ENCODE measurements around the gene PGS1. TPM values are rescaled to one million over a fixed set of nuclear protein-coding genes. Genes with fewer than 3 reads are reported as not detected.
A peak's percentile ranks its signal among the peaks of the same experiment; 100 is the strongest.

The PGS1 gene
- total RNA-seq, 4 donors from 2014 or later: 12.9 to 75.4 (median 63.1) TPM

DNA sequence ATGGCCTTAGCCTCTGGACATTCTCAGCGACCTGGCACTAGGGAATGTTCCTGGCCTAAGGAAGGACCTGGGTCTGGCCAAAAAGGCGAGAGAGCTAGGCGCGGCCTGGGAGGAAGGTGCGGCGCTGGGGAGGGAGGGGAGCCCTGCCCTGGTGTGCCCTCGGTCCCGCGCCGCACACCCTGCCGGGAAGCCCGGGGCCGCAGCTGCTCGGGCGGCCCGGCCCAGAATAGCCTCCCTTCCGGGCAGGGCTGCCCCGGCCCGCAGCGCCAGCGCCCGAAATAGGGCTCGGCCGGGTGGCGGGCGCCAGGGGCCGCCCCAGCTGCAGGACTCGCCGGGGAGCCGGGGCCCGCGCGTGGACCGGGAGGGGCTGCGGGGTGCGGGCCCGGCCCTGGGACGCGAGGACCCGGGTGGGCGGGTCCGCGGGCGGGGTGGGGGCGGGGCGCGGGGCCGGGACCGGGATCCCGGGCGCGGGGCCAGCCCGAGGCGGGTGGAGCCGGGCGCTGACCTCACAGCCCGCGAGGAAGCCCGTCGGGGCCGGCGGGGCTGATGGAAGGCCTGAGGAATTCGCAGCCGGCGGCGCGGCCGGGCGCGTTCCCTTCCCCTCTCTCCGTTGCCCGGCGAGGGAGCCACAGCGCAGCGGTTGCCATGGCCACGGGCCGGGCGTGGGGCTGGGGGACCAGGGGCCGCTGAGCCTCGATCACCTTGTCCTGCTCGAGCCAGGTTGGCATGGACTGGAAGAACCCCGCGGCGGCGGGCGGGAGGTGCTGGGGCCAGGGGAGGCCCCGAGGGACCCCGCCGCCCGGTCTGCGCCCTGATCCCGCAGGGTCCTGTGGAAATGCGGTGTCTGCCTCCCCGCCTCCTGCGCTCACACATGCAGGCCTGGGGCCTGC is 36.6 kb upstream of the PGS1 start:
- H3K27me3 ChIP-seq: no peaks in the 10 kb centered on the region
- TF ChIP-seq, protein P1, sequence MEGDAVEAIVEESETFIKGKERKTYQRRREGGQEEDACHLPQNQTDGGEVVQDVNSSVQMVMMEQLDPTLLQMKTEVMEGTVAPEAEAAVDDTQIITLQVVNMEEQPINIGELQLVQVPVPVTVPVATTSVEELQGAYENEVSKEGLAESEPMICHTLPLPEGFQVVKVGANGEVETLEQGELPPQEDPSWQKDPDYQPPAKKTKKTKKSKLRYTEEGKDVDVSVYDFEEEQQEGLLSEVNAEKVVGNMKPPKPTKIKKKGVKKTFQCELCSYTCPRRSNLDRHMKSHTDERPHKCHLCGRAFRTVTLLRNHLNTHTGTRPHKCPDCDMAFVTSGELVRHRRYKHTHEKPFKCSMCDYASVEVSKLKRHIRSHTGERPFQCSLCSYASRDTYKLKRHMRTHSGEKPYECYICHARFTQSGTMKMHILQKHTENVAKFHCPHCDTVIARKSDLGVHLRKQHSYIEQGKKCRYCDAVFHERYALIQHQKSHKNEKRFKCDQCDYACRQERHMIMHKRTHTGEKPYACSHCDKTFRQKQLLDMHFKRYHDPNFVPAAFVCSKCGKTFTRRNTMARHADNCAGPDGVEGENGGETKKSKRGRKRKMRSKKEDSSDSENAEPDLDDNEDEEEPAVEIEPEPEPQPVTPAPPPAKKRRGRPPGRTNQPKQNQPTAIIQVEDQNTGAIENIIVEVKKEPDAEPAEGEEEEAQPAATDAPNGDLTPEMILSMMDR (IDR thresholded peaks at IDR 0.05): peak in 3 of 4 experiments; percentile 15 to 25 (median 19)
- TF ChIP-seq POLR2A (IDR thresholded peaks at IDR 0.05): peak; percentile 12 to 70
- H3K4me1 ChIP-seq: peaks cover 9 to 29% of the 10 kb centered on the region in 2 donors
- H3K4me3 ChIP-seq: peak overlapping the region in 1 of 2 donors; percentile 29
- no peaks in the 10 kb centered on the region for H3K36me3 ChIP-seq
- no peaks in the 10 kb centered on the region for H3K9me3 ChIP-seq
- DNase-seq: peak; percentile 77 to 87
- intact Hi-C loops (cut with DNase I; ENCODE audit: low total_unique reads): no loop called here
- H3K27ac ChIP-seq: peak overlapping the region; percentile 88 to 90

DNA sequence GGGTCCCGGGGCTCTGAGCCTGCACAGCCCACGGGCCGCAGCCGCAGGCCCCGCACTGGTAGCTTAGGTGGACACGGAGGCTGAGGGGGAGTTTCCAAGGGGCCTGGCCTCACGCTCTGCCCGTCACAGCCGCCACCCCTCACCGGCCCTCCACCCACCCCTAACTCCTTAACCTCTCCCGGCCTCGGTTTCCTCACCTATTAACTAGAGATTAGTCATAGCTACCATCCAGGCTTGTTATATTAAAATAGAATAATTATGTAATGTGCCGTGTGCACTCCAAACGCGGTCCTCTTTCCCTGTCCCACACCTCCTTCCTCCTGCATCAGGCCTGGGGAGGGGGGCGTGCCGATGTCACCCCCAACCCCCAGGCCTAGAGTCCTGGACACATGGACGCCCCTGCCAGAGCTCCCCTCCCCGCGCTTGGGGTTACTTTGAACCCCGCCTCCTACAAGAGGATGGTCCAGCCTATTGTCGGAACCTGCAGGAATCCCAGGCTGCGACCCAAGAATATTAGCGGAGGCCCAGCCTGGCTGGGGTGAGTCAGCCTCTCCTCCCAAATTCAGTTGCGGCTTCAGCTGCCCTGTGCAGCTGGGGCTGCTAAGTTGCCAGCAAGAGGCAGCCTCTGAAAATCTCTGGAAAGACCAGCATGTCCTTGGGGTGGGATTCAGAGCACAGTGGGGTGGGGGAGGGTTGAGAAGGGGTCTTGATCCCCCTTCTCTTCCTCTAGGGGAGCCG is 35.8 kb upstream of the PGS1 start:
- intact Hi-C loops (cut with DNase I; ENCODE audit: low total_unique reads): no loop called here
- Histone ChIP-seq H3K4me3 (peak overlapping the region in 1 of 2 donors; percentile 25), H3K27me3 (no peaks in the 10 kb centered on the region), H3K9me3 (no peaks in the 10 kb centered on the region), H3K36me3 (no peaks in the 10 kb centered on the region), H3K27ac (peak overlapping the region; percentile 88 to 90), H3K4me1 (peaks cover 9 to 29% of the 10 kb centered on the region in 2 donors)
- TF ChIP-seq, protein P1 (IDR thresholded peaks at IDR 0.05): no peak
- TF ChIP-seq POLR2A (IDR thresholded peaks at IDR 0.05): no peak
- peak; percentile 84 to 85 for DNase-seq

DNA sequence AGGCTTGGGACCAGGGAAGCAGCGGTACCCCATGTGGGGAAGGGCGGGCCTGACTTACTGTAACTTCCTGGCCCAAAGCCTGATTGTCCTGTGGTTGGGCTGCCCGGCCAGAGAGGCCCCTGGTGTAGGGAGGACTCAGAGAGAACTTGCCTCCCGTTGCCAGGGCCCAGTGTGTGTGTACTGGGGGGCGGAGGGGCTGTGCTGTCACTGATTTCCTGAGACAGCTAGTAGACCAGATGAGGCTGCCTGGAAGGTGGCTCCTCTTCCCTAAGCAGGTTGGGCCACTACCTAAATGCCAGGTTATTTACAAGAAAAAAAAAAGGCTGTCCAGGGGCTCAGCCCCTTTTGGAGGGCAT is 35.3 kb upstream of the PGS1 start:
- H3K4me1 ChIP-seq: peaks cover 9 to 29% of the 10 kb centered on the region in 2 donors

DNA sequence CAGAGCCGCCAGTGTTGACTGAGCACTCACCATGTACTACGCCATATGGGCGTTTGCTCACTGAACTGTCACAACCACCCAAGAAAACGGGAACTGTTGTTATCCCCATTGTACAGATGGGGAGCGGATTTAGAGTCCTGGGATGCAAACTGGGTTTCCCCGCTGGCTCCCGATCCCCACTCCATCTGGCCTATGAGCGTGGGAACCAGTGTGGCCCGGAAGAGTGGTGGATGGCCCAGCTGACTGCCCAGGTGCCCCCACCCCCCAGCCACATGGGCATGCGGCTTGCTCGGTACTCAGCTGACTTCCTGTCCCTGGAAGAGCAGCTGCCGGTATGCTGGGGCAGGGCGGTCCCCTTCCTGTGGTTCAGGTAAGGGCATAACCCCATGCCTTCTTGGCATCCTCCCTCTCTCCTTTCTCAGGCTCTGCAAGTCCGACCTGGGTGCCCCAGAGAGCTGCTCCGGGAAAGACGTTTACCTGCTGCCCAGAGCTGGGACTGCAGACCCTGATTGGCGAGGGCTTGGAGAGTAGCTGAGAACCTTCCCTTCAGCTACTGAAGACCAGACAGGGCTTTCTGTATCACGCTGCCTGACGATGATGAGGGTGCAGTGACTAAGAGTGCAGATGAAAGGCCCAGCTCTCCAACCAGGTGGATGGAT is 34.8 kb upstream of the PGS1 start:
- Histone ChIP-seq H3K4me3 (no peak overlapping the region), H3K27me3 (no peaks in the 10 kb centered on the region), H3K36me3 (no peaks in the 10 kb centered on the region), H3K4me1 (peaks cover 9 to 29% of the 10 kb centered on the region in 2 donors), H3K9me3 (no peaks in the 10 kb centered on the region), H3K27ac (peak overlapping the region; percentile 88 to 90)
- TF ChIP-seq, protein P1 (IDR thresholded peaks at IDR 0.05): no peak
- TF ChIP-seq POLR2A (IDR thresholded peaks at IDR 0.05): no peak
- intact Hi-C loops (cut with DNase I; ENCODE audit: low total_unique reads): no loop called here
- DNase-seq: no peak

More for the DNA sequence above, 35.3 kb upstream of the PGS1 start:
- TF ChIP-seq, protein P1 (IDR thresholded peaks at IDR 0.05): no peak
- TF ChIP-seq POLR2A (IDR thresholded peaks at IDR 0.05): no peak
- Histone ChIP-seq H3K4me3 (no peak overlapping the region), H3K9me3 (no peaks in the 10 kb centered on the region), H3K36me3 (no peaks in the 10 kb centered on the region), H3K27me3 (no peaks in the 10 kb centered on the region), H3K27ac (peak overlapping the region; percentile 88 to 90)
- DNase-seq: peak; percentile 81 to 82
- intact Hi-C loops (cut with DNase I; ENCODE audit: low total_unique reads): no loop called here

All from uterus (tissue), 4 donors.